ENCODE results near the gene SNX12. TPM values are rescaled to one million over a fixed set of nuclear protein-coding genes. Genes with fewer than 3 reads are reported as not detected.

The SNX12 gene
- total and polyA plus RNA-seq, 12 donors, result 22.5 to 54.0 (median 47.9) TPM

DNA sequence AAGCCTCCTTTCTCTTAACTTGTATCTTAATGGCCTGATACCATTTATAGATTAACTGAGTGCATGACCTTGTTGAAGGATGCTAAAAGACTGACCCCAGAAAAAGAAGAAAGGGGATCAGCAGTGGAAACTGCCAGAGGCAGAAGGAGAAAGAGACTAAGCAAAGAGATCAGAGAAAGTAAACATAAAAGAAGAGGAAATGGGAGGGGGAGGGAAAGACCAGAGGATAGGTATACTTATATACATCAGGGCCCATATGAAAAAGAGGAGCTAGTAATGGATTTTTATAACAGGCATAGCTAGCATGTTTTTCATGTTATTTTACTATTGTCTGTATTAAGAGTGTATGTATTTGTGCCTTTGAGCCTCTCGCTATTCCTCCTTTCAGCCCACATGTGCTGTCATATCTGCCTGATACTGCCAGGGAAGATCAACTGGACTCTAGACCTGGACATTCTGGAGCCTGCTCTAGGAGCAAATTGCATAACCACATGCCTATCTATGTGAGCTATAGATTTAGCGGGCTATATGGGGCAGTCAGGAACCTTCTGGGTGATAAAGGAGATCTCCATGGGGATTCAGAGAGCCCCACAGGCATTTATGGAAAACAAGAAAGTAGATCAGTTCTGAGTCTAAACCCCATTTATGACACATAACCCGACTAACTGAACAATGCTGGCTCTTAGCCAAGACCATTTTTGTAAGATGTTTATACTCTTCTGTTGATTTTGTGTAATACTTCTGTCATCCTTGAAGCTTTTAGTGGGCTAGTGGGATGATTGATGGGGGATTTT is 13.4 kb upstream of the SNX12 start:
- no peaks in the 10 kb centered on the region for H3K9me3 ChIP-seq
- intact Hi-C loops (cut with DNase I), result loop anchor here in 1 of 10 donors (10.0 kb wide), 1 partner anchor 363 kb away; no protein-coding TSS in a partner anchor
- ATAC-seq (no peak), DNase-seq (no peak)
- no peak for TF ChIP-seq CTCF (IDR thresholded peaks at IDR 0.05)
- WGBS, 2 donors, result 50 to 67% methylated on average over 3 of the region's 3 CpGs
- no peak overlapping the region for H3K4me3 ChIP-seq
- no peak overlapping the region for H3K27ac ChIP-seq
- no peaks in the 10 kb centered on the region for H3K4me1 ChIP-seq
- peaks cover 0 to 11% (median 0%) of the 10 kb centered on the region in 7 donors for H3K27me3 ChIP-seq
- no peaks in the 10 kb centered on the region for H3K36me3 ChIP-seq

- Histone ChIP-seq H3K4me3 (no peak overlapping the region), H3K36me3 (peaks cover 0 to 5% (median 0%) of the 10 kb centered on the region in 9 donors), H3K9me3 (no peaks in the 10 kb centered on the region), H3K4me1 (peaks cover 0 to 12% (median 5%) of the 10 kb centered on the region in 9 donors), H3K27ac (no peak overlapping the region), H3K27me3 (peaks cover 0 to 27% (median 0%) of the 10 kb centered on the region in 7 donors)
- no peak for TF ChIP-seq CTCF (IDR thresholded peaks at IDR 0.05)
- DNase-seq, result no peak
- 60 to 74% methylated on average over 5 of the region's 5 CpGs for WGBS, 2 donors
- no peak for ATAC-seq
- intact Hi-C loops (cut with DNase I), result no loop called here
These were observed 2.4 kb upstream of the SNX12 start for GRCh38 chrX:71070531-71070930.

GRCh38 chrX:71067712-71068043 is 456 bp downstream of the SNX12 start:
- 0 to 1% methylated on average over 10 of the region's 10 CpGs for WGBS, 2 donors
- intact Hi-C loops (cut with DNase I), result loop anchor here in 2 of 10 donors (1.0 to 5.0 kb wide), 2 partner anchors 51 to 115 kb away; partner anchors contain the start of gene MED12 (in 1 of the 2)

More at GRCh38 chrX:71067712-71068043, 456 bp downstream of the SNX12 start:
- H3K9me3 ChIP-seq, result no peaks in the 10 kb centered on the region
- peak overlapping the region; percentile 35 to 88 (median 81) for H3K27ac ChIP-seq
- no peak for DNase-seq
- TF ChIP-seq CTCF (IDR thresholded peaks at IDR 0.05), result no peak
- H3K36me3 ChIP-seq, result peaks cover 0 to 9% (median 0%) of the 10 kb centered on the region in 9 donors
- H3K4me3 ChIP-seq, result peak overlapping the region; percentile 44 to 70 (median 65)
- ATAC-seq, result peak in 6 of 8 donors; percentile 1 to 38 (median 10)
- peaks cover 0 to 12% (median 5%) of the 10 kb centered on the region in 9 donors for H3K4me1 ChIP-seq
- H3K27me3 ChIP-seq, result peaks cover 0 to 12% (median 0%) of the 10 kb centered on the region in 7 donors
